Fibroblast of the aortic adventitia (primary cell): Measurements from ENCODE around the gene SP140. TPM values are rescaled to one million over a fixed set of nuclear protein-coding genes. Genes with fewer than 3 reads are reported as not detected.

ENCODE experiments used
- DNase-seq: peaks from one replicate; pipeline ENCODE4 v3.0.0-alpha.2; 2010; ENCODE audit warnings: low read depth
- H3K4me3 ChIP-seq: 2 replicates; pipeline ENCODE4 v1.5.1; 2011; ENCODE audit warnings: low read depth, mild to moderate bottlenecking, control low read depth, low read length, moderate library complexity
- CTCF ChIP-seq: IDR thresholded peaks from 2 replicates; pipeline ENCODE4 v1.5.1; 2011; ENCODE audit warnings: mild to moderate bottlenecking, low read length, control low read depth, inconsistent platforms; ENCODE audit not compliant: insufficient read depth
- total RNA-seq: library from RNA; depleted of rRNA; stranded (reverse); fragments of >200 nt; gene quantifications from 2 replicates; pipeline ENCODE4 v1.2.3, GENCODE V29; 2012; ENCODE audit warnings: low replicate concordance

SP140 gene
- total RNA-seq, 1 donor: 0.09 TPM

GRCh38 chr2:230343747-230344146 is 118.2 kb downstream of the SP140 start:
- H3K4me3 ChIP-seq: no peak overlapping the region
- TF ChIP-seq CTCF: no peak
- DNase-seq: no peak

DNA sequence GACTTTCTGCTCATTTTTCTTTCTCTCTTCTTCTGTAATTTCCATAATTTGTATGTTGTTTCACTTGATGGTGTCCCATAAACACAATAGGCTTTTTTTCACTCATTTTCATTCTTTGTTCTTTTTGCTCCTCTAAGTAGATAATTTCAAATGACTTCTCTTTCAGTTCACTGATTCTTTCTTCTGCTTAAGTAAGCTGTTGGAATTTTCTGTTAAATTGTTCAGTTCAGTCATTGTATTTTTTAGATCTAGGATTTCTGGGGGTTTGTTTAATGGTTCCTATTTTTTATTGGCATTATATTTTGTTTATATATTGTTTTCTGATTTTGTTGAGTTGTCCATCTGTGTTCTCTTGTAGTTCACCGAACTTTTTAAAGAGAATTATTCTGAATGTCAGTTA is 120.9 kb downstream of the SP140 start:
- TF ChIP-seq CTCF: no peak
- no peak overlapping the region for H3K4me3 ChIP-seq
- DNase-seq: no peak

- TF ChIP-seq CTCF: no peak
- peak; percentile 20 for DNase-seq
These were observed 121.5 kb downstream of the SP140 start for GRCh38 chr2:230346921-230347533.

DNA sequence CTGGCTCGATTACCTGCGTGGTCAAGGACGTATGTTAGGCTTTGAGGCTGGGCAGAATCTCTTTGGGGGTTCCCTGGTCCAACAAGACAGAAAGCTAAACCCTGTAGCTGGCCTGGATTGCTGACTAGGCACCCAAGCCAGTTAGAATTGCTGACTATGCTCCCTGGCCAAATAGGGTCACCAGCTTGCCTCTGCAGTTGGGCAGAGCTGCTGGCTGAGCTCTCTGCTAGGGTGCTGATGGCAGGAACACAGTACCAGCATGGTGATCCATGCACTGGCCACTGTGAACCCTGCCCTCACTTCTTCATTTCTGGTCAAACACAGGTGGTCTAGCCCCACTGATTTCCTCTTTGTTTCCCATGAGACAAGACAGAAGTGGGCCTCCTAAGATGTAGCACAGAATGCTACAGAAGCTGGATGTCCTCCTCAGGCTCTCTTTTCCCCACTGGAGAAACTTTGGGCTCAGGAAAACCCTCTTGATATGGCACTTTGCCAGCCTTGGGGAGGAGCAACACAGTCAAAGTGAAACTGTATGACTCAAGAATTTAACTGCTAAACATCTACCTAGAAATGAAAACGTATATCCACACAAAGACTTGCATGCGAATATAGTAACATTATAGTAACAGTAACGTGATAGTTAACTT is 122.2 kb downstream of the SP140 start:
- no peak for TF ChIP-seq CTCF
- peak; percentile 22 for DNase-seq

More at GRCh38 chr2:230346921-230347533, 121.5 kb downstream of the SP140 start:
- H3K4me3 ChIP-seq: no peak overlapping the region

GRCh38 chr2:230348787-230349186 is 123.3 kb downstream of the SP140 start:
- no peak for DNase-seq
- TF ChIP-seq CTCF: no peak
- H3K4me3 ChIP-seq: no peak overlapping the region

More for the DNA sequence above, 122.2 kb downstream of the SP140 start:
- H3K4me3 ChIP-seq: no peak overlapping the region

- H3K4me3 ChIP-seq: no peak overlapping the region
- no peak for TF ChIP-seq CTCF
- peak; percentile 42 for DNase-seq
These were observed 130.5 kb downstream of the SP140 start for GRCh38 chr2:230356084-230356483.
